Myocyte (in vitro differentiated cells): Measurements from ENCODE around the gene CIDEA. TPM values are rescaled to one million over a fixed set of nuclear protein-coding genes. Genes with fewer than 3 reads are reported as not detected.

ENCODE experiments used
- DNase-seq: peaks from one replicate; pipeline ENCODE4 v3.0.0-alpha.2; 2012; ENCODE audit warnings: low read depth
- total RNA-seq: library from RNA; depleted of rRNA; stranded (reverse); fragments of >200 nt; gene quantifications from 2 replicates; pipeline ENCODE4 v1.2.3, GENCODE V29; 2014

The CIDEA gene
- total RNA-seq, 1 donor from 2014 or later: not detected

DNA sequence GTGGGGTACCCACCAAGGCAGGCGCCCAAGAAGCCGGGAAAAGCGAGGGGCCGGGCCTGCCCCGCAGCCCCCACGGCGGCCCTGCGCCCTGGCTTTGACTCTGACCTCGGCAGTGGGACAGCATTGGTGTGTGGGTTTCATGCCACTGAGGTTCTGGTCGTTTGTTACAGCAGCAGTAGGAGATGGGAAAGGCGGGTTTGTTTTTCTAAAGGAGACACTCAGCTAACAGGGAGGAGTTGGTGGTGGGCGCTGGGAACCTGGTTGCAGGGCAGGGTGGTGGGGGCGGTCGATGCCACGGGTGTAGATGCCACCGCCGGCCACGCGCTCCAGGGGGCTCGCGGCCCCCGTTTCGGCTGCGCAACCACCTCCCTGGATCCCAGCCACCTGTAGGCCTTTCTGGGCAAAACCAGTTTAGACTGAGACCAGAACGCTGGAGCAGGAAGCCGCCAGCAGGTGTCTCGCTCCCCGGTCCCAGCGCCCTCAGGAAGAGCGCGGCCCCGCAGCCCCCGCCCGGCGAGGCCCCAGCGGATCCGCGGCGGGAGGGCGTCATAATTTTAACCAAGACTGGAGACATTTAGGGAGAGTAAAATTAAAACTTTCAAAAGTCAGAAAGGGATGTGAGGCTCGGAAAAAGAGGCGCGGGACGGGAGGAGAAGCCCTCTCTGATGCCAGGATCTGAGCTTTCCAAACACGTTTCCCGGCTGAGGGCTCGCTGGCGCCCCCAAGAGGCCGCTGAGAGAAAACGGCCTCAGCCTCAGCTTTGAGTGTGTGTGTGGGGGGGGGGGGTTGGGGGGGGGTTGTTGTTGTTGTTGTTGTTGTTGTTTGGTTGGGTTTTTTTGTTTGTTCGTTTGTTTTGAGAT, 17.4 kb downstream of the CIDEA start:
- peak; percentile 90 for DNase-seq

DNA sequence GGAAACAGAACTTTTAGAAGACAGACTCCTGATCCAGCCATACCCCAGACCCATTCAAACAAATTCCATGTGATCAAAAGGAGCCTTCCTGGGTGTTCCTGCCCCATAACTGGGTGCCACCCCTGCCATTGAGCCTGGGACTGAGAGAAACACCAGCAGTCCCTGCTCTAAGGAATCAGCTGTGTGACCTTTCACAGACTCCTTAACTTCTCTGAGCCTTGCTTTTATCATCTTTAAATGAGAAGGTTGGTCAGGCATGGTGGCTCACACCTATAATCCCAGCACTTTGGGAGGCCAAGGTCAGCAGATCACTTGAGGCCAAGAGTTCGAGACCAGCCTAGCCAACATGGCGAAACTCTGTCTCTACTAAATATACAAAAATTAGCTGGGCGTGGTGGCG, 20.6 kb downstream of the CIDEA start:
- no peak for DNase-seq

DNA sequence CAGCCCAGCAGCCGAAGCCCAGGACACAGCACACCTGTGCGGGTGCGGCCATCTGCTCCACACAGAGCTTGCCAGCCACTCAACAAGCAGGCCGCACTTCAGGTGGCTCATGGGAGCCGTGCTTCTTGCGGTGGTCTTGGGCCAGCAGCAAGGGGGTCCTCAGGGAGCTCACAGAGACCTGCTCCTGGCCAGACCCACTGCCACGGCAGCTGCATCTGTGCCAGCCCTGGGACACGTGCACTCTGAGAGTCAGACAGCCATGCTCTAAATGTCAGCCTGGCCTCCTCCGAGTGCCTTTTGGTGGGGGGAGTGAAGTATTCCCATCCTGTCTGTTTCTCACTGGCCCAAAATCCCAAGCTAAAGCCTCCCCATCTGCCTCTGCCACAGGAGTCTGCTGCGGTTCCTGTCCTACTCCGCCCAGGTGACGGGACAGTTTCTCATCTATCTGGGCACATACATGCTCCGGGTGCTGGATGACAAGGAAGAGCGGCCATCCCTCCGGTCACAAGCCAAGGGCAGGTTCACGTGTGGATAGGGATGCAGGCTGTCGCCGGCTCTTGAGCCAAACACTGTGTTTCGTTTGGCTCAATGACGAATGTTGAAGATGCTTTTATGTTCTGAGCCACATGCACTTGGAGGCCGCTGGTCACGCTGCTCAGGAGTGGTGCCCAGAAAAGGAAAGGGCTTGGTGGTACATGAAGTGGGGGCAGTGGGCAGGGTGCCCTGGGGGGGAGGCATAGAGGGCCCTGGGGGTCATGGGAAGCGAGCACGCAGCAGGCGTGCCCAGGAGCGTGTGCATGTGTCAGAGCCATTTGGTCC, 22.8 kb downstream of the CIDEA start:
- no peak for DNase-seq

DNA sequence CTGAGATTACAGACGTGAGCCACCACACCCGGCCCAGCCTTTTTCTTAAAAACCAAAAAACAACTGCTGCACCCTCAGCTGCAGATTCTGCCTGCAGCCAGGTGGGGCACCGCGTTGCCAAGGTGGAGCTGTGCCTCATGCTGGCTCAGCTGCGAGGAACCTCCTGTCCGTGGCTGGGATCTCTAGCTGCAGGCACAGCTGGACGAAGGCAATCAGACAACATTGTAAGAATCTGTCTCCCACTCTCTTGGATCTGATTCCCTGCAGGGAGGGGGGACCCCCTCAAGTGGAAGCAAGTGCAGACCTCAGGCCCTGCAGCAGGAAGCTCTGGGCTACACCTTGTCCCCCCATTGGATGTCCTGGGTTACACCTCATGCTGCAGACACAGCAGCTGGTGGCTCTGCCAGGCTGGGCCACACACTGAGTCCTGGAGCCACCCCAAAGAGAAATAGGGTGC, 24.1 kb downstream of the CIDEA start:
- DNase-seq: no peak

DNA sequence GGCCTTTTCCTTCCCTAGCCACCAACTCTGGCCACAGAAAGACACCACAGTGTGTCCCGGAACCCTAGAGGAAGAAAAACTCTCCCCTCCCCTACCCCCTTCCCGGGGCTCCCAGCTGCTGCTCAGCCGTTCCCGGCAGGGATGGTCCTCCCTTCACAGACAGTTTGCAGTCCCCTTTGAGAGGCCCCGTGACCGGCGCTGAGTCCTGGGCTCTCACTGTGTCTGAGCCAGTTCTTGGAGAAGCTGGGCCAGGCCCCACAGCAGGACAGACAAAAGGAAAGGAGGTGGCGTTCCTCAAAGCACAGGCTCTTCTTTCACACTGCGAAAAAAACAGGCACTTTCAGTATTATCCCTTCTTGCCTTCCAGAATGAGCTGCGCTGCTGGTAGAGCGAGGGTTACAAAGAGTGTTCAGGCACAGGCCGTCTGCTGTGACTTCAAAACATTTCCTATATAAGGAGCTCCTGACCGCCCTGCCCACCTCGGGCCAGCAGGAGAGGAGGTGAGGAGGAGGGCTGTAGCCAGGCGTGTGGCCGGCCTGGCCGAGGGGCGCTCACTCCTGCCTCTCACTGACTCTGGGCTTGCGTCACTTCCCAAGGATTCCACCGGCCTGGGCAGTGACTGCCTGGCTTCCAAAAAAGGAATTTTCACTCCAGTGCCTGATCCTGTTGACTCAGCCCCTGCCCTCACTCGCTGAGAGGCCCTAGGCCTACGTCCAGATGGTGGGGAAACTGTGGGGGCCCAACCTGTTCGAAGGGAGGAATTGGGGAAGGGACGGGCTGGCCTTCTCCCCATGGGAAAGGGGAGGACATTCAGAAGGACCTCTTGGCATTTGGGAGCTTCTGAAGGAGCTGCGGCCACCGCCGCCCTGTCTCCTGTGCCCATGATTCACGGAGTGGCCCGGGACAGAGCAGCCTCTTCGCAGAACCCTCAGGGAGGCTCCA, 24.9 kb downstream of the CIDEA start:
- DNase-seq: peak; percentile 99

DNA sequence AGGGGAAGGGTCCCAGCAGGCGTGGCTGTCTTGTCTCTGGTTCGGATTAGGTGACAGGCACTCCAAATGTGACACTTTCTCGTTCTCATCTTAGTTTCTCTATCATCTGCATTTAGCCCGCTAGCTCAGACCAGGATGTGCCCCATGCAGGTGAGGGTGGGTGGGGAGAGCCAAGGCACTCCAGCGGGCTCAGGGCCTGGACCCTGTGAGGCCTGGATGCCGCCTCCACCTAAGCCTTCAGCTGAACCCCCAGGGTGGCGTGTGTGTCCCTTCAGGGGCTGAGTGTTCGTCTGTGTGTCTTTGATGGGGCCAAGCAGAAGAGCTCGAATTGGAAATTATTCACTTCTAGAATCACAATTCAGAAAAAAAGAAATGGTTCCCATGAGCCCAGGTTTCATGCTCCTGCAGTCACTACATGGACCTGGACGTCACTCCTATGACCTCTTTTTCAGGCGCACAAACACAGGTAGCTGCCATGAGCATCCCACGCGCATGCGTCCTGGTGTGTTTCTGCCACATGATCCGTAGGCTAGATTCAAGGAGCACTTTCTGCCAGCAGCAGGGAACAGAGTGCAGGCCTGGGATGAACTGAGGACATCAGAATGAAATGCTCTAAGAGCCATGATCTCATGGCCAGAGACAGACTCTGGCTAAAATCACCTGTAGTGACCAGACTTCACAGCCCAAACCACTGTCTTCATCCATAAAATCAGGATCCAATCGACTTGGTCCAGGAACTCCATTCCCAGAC, 25.8 kb downstream of the CIDEA start:
- no peak for DNase-seq

DNA sequence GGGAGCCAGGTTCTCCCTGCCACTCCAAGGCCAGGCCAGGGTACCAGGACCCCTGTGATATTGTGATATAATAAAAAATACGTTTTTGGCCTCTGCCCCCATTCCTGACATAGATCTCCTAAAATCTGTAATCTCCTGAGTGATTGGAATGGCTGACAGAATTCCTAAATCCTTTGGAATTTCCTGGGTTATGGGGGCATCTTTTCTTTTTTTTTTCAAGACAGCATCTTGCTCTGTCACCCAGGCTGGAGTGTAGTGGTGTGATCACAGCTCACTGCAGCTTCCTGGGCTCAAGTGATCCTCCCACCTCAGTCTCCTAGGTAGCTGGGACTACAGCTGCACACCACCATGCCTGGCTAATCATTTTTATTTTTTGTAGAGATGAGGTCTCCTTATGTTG, 27.7 kb downstream of the CIDEA start:
- DNase-seq: no peak

DNA sequence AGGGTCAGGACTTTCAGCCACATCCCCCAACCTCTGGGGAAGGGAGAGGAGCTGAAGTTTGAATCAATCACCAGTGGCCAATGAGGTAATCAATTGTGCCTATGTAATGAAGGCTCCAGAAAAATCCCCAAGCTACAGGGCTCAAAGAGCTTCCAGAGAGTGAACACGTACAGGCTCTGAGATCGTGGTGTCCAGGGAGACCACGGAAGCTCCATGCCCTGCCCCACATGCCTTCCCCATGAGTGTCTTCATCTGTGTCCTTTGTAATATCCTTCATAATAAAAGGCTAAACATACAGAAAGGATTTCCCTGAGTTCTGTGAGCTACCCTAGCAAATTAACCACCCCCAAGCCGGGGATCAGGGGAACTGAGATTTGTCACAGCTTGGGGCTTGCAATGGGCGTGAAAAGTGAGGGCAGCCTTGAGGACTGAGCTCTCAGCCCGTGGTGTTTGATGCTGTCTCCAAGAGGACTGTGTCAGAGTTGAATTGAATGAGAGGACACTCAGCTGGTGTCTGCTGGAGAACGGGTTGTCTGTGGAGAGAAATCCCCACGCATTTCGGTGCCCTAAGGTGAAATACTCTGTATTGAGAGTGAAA, 28.4 kb downstream of the CIDEA start:
- DNase-seq: peak; percentile 91

DNA sequence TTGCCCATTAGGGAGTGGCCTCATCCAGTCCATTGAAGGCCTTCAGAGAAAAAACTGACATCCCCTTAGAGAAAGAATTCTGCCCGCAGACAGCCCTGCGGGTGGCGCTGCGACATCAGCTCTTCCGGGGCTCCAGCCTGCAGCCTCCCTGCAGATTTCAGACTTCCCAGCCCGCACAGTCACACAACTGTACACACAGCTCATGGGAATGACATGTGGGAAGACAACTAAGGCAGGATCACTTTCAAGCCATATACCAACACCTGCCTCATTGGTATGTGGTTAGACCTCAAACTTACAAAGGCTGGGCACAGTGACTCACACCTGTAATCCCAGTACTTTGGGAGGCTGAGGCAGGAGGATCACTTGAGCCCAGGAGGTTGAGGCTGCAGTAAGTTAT, 29.1 kb downstream of the CIDEA start:
- DNase-seq: peak; percentile 93

DNA sequence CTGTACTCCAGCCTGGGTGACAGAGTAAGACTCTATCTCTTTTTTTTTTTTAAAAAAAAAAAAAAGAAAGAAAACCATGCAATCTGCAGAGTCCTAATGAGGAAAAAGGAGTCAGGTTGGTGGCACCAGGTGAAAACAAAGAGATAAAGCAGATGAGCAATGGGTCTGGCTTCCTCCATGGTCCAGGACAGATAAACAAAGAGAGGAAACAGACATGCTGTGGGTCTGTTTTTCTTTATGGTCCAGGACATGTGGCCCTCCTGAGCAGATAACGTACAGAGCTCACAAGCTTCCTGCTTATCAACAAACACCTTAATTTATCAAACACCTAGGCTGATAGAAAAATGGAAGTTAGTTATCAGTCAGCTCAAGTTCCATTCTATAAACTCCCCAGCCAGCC, 29.5 kb downstream of the CIDEA start:
- no peak for DNase-seq

DNA sequence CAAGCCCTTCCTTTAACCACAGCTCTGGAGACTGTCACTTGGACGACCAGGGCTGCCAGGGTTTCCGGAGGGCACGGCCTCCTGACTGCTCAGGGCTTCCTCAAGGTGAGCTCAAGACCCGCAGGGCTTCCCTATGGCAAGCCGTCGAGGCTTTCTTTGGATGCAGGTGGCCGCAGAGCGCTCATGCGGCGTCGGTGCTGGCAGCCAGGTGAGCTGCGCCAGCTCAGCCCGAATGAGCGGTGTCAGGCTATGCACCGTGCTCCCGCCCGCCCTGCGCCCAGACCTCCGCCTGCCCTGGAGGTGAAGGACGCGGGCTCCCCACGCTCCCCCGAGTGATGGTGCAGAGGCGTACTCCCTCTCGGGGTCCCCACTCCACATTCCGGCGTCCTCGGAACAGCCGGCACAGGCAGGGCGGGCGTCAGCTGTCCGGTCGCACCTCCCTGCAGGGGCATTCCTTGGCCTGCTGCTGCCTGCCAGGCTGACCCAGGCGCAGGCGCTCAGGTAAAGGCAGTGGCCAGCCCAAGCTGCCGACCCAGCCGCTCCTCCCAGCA, 33.0 kb downstream of the CIDEA start:
- DNase-seq: peak; percentile 77

DNA sequence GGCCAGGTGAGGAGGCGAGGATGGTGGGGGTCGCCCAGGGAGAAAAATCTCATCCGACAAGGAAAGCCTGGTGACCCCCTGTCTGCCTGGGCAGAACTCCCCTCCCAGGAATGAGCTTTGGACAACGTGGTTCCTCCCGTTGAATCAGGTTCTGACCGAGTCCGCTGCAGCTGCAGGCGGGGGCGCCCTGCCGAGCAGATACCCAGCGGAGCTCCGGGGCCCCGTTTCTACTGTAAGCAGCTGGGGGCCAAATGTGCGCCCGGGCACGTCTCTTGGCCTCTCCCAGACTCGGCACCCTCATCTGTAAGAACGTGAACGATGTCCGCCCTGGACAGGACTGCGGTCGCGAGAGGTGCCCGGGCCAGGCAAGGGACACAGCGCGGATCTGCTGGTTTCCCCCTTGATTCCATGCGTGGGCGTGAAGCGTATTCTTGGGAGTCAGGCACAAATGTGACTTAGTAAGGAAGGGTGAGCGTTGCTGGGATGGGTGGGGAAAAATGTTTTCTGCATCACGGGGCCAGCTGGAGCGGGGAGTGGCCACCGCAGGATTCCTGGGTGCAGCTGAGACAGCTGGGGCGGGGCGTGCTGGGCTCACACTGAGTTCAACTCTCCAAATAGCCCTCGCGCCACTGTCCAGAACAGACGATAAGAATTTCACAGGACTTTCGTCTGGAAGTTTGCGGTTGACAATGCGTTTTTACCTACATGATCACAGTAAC, 33.7 kb downstream of the CIDEA start:
- DNase-seq: peak; percentile 99

DNA sequence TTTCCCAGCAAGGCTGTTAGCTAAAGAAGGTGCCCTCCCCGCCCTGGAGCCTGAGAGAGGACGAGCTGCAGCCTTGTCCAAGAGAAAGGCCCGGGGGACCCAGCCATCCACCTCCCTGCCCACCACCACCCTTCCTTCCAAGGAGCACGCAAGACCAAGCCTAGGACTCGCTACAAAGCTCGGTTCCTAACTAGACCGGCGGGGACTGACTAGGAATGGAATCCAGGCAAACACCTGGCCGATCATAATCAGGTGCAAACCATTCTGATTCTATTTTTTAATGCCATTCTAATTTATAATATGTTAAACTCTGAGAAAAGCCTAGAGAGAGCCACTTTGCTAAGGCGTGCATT, 34.2 kb downstream of the CIDEA start:
- DNase-seq: no peak

DNA sequence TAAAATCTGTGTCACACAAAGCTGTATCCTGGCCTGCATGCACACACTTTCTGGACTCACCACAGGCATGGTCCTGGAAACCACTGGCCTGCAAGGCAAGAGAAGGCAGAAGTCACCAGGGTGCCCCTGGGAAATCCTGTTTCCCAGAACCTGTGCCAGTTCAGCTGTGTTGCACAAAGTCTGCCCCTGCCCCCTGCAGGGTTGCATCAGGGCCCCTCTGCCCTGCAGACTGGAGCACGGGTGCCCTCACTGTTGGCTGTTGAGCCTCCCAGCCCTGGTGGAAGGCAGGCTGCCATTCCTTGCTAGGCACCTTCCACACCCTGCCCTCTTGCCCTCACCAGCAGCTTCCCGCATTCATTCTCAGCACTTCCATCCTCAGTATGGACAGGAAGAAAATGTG, 35.9 kb downstream of the CIDEA start:
- peak; percentile 89 for DNase-seq

DNA sequence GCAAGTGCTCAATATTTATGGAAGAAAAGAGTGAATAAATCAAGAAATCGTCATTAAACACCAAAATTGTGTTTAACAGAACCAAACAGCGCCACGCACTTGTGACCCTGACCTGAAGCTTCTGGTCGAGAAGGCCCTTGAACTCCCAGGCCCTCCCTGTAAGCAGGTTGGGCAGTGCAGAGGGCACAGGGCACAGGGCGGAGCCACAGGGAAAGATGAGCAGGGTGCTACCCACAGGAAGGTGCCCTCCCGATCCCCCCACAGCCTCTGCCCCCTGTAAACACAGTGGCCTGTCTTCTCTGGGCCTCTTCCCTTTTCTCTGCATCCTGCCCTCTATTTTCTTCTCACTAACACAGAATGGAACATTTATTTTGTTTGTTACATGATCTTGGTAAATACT, 37.0 kb downstream of the CIDEA start:
- no peak for DNase-seq

DNA sequence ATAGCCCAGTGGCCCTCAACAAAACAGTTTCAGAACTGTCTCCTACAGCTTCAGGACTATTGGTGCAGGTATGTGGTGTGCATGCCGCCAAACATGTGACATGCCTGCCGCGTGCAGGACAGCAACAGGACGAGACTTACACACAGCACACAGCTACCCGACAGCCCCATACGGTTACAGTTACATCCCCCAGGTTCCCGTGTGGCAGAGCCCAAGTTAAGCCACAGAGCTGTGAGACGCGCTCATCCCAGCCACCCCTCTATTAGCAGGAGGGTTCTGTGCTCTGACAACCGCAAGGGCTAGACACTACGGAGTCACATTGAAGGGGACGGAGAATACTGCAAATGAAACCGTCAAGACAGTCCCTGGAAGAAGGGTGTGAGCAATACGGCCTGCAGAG, 37.5 kb downstream of the CIDEA start:
- DNase-seq: no peak

DNA sequence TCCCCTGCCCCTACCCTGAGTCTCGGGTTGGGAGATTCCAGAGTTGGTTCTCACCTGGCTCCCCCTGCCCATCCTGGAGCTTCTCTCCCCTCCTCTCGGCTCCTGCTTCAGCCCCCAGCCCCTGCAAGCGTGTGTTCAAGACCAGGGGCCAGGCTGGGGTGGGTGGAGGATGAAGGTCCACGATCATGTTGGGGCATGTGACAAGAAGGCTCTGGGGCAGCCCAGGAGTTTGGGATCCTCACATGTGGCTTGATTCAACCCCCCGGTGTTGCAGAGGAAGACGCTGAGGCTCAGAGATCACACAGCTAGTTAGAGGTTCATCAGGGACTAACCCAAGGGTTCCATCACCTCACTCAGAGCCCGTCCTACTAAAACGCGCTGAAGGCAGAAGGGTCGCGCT, 39.7 kb downstream of the CIDEA start:
- DNase-seq: no peak

DNA sequence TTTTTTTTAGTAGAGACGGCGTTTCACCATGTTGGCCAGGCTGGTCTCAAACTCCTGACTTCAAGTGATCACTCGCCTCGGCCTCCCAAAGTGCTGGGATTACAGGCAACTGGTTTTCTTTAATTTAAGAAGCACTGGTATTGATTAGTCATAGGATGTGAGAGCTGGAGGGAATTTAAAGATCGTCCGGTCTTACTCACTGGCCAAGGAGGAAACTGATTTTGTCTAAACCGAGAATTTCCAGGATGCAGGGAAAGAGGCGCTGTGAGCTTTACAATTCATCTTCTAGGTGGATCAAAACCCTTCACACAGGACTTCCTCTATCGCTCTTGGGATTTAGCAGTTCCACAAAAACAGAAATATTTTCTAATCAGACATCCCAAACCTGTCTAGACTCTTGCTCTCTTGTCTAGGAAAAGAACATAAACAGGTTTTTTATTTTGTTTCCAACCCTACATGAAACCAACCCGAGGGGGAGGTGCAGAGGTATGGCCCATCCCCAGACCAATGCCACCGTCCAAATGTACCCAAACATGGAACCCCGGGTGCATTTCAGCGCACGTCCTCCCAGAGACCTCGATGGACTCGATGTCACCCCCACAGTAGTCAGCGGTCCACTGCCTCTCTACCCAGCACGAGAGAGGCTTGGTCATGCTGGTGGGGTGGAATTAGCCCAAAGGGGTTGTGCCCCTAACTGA, 41.4 kb downstream of the CIDEA start:
- no peak for DNase-seq

DNA sequence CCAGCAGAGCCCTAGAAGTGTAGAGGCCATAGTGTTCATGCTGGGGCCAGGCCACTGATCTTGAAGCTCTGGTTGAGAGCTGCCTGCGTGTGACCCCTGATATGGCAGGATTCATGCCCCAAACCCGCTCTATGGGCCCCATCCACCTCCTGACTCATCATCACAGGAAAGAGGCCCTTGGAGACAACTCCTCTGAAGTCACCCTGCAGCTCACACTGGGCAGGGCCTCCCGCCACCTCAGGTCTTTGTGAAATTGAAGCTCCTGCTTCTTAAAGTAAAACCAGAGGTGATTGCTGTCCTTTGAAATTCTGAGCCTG, 41.9 kb downstream of the CIDEA start:
- no peak for DNase-seq
